ENCODE data around the gene PRKCA. TPM values are rescaled to one million over a fixed set of nuclear protein-coding genes. Genes with fewer than 3 reads are reported as not detected.

Gene PRKCA
- total and polyA plus RNA-seq, 5 experiments from 2014 or later = 1.3 to 97.3 (median 5.8) TPM

- POLR2A ChIA-PET = no interaction called here
- H3K9me3 Mint-ChIP-seq = no peaks in the 10 kb centered on the region
- no peaks in the 10 kb centered on the region for H3K4me1 Mint-ChIP-seq
Measured at GRCh38 chr17:66835476-66835875, 533.1 kb downstream of the PRKCA start.

GRCh38 chr17:66836063-66837005 lies 533.9 kb downstream of the PRKCA start:
- Mint-ChIP-seq H3K4me1 (no peaks in the 10 kb centered on the region), H3K36me3 (peaks cover 0 to 4% (median 0%) of the 10 kb centered on the region in 3 donors), H3K4me3 (no peak overlapping the region), H3K27ac (no peak overlapping the region), H3K9me3 (no peaks in the 10 kb centered on the region), H3K27me3 (peaks cover 30 to 69% (median 47%) of the 10 kb centered on the region in 5 donors)
- DNase-seq (no peak), ATAC-seq (no peak)
- POLR2A ChIA-PET = no interaction called here

More at GRCh38 chr17:66835476-66835875, 533.1 kb downstream of the PRKCA start:
- DNase-seq (no peak), ATAC-seq (no peak)
- no peak overlapping the region for H3K27ac Mint-ChIP-seq
- no peak overlapping the region for H3K4me3 Mint-ChIP-seq
- H3K27me3 Mint-ChIP-seq = peaks cover 34 to 73% (median 47%) of the 10 kb centered on the region in 5 donors
- peaks cover 0 to 4% (median 0%) of the 10 kb centered on the region in 3 donors for H3K36me3 Mint-ChIP-seq

- Mint-ChIP-seq H3K27me3 (peaks cover 22 to 60% (median 41%) of the 10 kb centered on the region in 5 donors), H3K4me3 (no peak overlapping the region), H3K4me1 (no peaks in the 10 kb centered on the region), H3K9me3 (no peaks in the 10 kb centered on the region), H3K27ac (no peak overlapping the region), H3K36me3 (peaks cover 0 to 1% (median 0%) of the 10 kb centered on the region in 3 donors)
- POLR2A ChIA-PET = no interaction called here
- DNase-seq (no peak), ATAC-seq (no peak)
Measured at GRCh38 chr17:66837226-66837625, 534.8 kb downstream of the PRKCA start.

- POLR2A ChIA-PET = no interaction called here
- Mint-ChIP-seq H3K4me1 (no peaks in the 10 kb centered on the region), H3K27ac (no peak overlapping the region), H3K4me3 (no peak overlapping the region), H3K9me3 (no peaks in the 10 kb centered on the region), H3K36me3 (no peaks in the 10 kb centered on the region), H3K27me3 (peaks cover 18 to 55% (median 38%) of the 10 kb centered on the region in 5 donors)
- DNase-seq (no peak), ATAC-seq (no peak)
Measured at GRCh38 chr17:66837885-66838665, 535.7 kb downstream of the PRKCA start.

GRCh38 chr17:66839616-66840015 lies 537.2 kb downstream of the PRKCA start:
- no peaks in the 10 kb centered on the region for H3K9me3 Mint-ChIP-seq
- no peak for ATAC-seq
- H3K36me3 Mint-ChIP-seq = no peaks in the 10 kb centered on the region
- peaks cover 8 to 46% (median 25%) of the 10 kb centered on the region in 5 donors for H3K27me3 Mint-ChIP-seq
- POLR2A ChIA-PET = no interaction called here
- H3K4me3 Mint-ChIP-seq = no peak overlapping the region
- no peak overlapping the region for H3K27ac Mint-ChIP-seq
- DNase-seq = no peak
- H3K4me1 Mint-ChIP-seq = no peaks in the 10 kb centered on the region

GRCh38 chr17:66840061-66840460 lies 537.6 kb downstream of the PRKCA start:
- Mint-ChIP-seq H3K9me3 (peaks cover 0 to 3% (median 0%) of the 10 kb centered on the region in 9 donors), H3K4me3 (no peak overlapping the region), H3K27me3 (peaks cover 11 to 47% (median 28%) of the 10 kb centered on the region in 5 donors), H3K36me3 (no peaks in the 10 kb centered on the region), H3K4me1 (no peaks in the 10 kb centered on the region), H3K27ac (no peak overlapping the region)
- DNase-seq (no peak), ATAC-seq (no peak)
- POLR2A ChIA-PET = no interaction called here

- Mint-ChIP-seq H3K4me1 (no peaks in the 10 kb centered on the region), H3K36me3 (peaks cover 0 to 3% (median 0%) of the 10 kb centered on the region in 3 donors), H3K9me3 (peaks cover 0 to 14% (median 7%) of the 10 kb centered on the region in 9 donors), H3K27me3 (peaks cover 12 to 52% (median 22%) of the 10 kb centered on the region in 5 donors), H3K4me3 (no peak overlapping the region), H3K27ac (no peak overlapping the region)
- no peak for ATAC-seq
- DNase-seq = no peak
- POLR2A ChIA-PET = no interaction called here
Measured at GRCh38 chr17:66841328-66841727, 538.9 kb downstream of the PRKCA start.

GRCh38 chr17:66841744-66842143 lies 539.3 kb downstream of the PRKCA start:
- H3K4me1 Mint-ChIP-seq = no peaks in the 10 kb centered on the region
- peaks cover 0 to 8% (median 0%) of the 10 kb centered on the region in 3 donors for H3K36me3 Mint-ChIP-seq
- no peak for DNase-seq
- peaks cover 0 to 16% (median 11%) of the 10 kb centered on the region in 9 donors for H3K9me3 Mint-ChIP-seq
- H3K4me3 Mint-ChIP-seq = no peak overlapping the region
- peaks cover 13 to 48% (median 21%) of the 10 kb centered on the region in 5 donors for H3K27me3 Mint-ChIP-seq
- no peak overlapping the region for H3K27ac Mint-ChIP-seq
- POLR2A ChIA-PET = no interaction called here
- ATAC-seq = no peak

- Mint-ChIP-seq H3K4me3 (no peak overlapping the region), H3K36me3 (peaks cover 0 to 13% (median 0%) of the 10 kb centered on the region in 3 donors), H3K9me3 (peaks cover 0 to 22% (median 14%) of the 10 kb centered on the region in 9 donors), H3K27me3 (peaks cover 11 to 41% (median 16%) of the 10 kb centered on the region in 5 donors), H3K27ac (no peak overlapping the region), H3K4me1 (no peaks in the 10 kb centered on the region)
- POLR2A ChIA-PET = no interaction called here
- ATAC-seq (no peak), DNase-seq (no peak)
Measured at GRCh38 chr17:66842505-66842904, 540.1 kb downstream of the PRKCA start.

GRCh38 chr17:66842959-66843358 lies 540.5 kb downstream of the PRKCA start:
- no peak for DNase-seq
- no peak for ATAC-seq
- peaks cover 0 to 13% (median 0%) of the 10 kb centered on the region in 3 donors for H3K36me3 Mint-ChIP-seq
- H3K4me3 Mint-ChIP-seq = no peak overlapping the region
- no peak overlapping the region for H3K27ac Mint-ChIP-seq
- H3K4me1 Mint-ChIP-seq = no peaks in the 10 kb centered on the region
- H3K27me3 Mint-ChIP-seq = peaks cover 10 to 40% (median 16%) of the 10 kb centered on the region in 5 donors
- POLR2A ChIA-PET = no interaction called here
- peaks cover 0 to 24% (median 14%) of the 10 kb centered on the region in 9 donors for H3K9me3 Mint-ChIP-seq

GRCh38 chr17:66843627-66844026 lies 541.2 kb downstream of the PRKCA start:
- Mint-ChIP-seq H3K4me3 (no peak overlapping the region), H3K9me3 (peaks cover 0 to 26% (median 14%) of the 10 kb centered on the region in 9 donors), H3K27ac (no peak overlapping the region), H3K36me3 (peaks cover 0 to 13% (median 0%) of the 10 kb centered on the region in 3 donors), H3K4me1 (no peaks in the 10 kb centered on the region), H3K27me3 (peaks cover 10 to 40% (median 17%) of the 10 kb centered on the region in 5 donors)
- ATAC-seq = no peak
- DNase-seq = no peak
- POLR2A ChIA-PET = interaction anchor here (0.6 kb wide), 1 partner anchor 14 kb away, joined by 3 read pairs; no protein-coding TSS in a partner anchor

GRCh38 chr17:66847704-66848103 lies 545.3 kb downstream of the PRKCA start:
- Mint-ChIP-seq H3K27ac (no peak overlapping the region), H3K36me3 (peaks cover 0 to 13% (median 0%) of the 10 kb centered on the region in 3 donors), H3K27me3 (peaks cover 8 to 29% (median 12%) of the 10 kb centered on the region in 5 donors), H3K4me1 (no peaks in the 10 kb centered on the region), H3K9me3 (peaks cover 0 to 26% (median 14%) of the 10 kb centered on the region in 9 donors), H3K4me3 (no peak overlapping the region)
- DNase-seq (no peak), ATAC-seq (no peak)
- POLR2A ChIA-PET = no interaction called here
